ENCODE results near the gene SPAAR.

SPAAR gene

DNA sequence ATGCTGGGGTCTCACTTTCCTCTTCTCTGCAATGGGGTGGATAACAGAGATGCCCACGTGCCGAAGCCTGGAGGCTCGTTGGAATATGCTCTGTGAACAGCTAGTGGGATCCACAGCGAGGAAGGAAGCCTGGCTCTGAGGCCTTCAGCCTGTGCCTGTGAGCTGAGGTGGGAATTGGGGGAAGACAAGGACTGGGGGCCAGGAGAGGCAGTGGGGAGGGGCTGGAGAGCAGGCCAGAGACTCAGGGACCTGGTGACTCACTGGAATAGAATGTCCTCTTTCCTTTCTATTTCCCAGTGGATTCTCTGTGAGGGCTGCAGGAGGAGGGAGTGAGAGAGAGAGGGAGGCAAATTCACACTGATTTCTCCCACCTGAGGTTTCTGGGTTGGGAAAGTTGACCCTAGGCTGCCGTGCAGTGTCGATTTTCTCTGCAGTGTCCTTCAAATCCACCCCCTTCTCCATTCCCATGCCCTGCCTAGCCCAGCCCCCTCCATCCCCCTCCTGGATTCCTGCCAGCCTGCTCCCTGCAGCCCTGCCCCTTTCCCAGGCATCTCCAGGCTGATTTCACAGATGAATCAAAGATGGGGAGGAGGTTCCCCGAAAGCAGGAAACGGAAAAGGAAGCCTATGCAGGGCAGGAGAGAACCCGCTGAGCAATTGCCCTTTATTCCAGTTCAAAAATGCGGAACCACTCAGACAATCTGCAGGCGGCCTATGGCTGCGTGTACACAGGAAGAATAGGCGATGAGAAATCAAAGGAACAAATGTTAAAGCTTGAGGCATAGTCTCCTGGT lies 1.4 kb upstream of the SPAAR start:
- H3F3A ChIP-seq (ENCODE audit: insufficient read depth, low read length): no peaks in the 10 kb centered on the region
- H3K36me3 ChIP-seq (ENCODE audit: insufficient read depth, low read length): no peaks in the 10 kb centered on the region
- H3K27me3 ChIP-seq (ENCODE audit: insufficient read depth, low read length): no peaks in the 10 kb centered on the region; the same call in 1 of the 2 replicates
- H3K27ac ChIP-seq (ENCODE audit: low read depth, low read length, poor library complexity, severe bottlenecking): no peak overlapping the region
- H3K9ac ChIP-seq (ENCODE audit: low read length): no peak overlapping the region
- TF ChIP-seq, protein P1, sequence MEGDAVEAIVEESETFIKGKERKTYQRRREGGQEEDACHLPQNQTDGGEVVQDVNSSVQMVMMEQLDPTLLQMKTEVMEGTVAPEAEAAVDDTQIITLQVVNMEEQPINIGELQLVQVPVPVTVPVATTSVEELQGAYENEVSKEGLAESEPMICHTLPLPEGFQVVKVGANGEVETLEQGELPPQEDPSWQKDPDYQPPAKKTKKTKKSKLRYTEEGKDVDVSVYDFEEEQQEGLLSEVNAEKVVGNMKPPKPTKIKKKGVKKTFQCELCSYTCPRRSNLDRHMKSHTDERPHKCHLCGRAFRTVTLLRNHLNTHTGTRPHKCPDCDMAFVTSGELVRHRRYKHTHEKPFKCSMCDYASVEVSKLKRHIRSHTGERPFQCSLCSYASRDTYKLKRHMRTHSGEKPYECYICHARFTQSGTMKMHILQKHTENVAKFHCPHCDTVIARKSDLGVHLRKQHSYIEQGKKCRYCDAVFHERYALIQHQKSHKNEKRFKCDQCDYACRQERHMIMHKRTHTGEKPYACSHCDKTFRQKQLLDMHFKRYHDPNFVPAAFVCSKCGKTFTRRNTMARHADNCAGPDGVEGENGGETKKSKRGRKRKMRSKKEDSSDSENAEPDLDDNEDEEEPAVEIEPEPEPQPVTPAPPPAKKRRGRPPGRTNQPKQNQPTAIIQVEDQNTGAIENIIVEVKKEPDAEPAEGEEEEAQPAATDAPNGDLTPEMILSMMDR (IDR thresholded peaks at IDR 0.05; ENCODE audit: low read length): no peak
- TF ChIP-seq EZH2 (IDR thresholded peaks at IDR 0.05; ENCODE audit: borderline replicate concordance, low read length): no peak
- H4K20me1 ChIP-seq (ENCODE audit: insufficient read depth, low read length): no peaks in the 10 kb centered on the region
- H2AFZ ChIP-seq (ENCODE audit: low read length): no peak overlapping the region
- no peaks in the 10 kb centered on the region for H3K9me2 ChIP-seq (ENCODE audit: low read depth, low read length)
- H3K79me2 ChIP-seq (ENCODE audit: insufficient read depth, low read length): no peaks in the 10 kb centered on the region
- H3K4me1 ChIP-seq (ENCODE audit: insufficient read depth, low read length, severe bottlenecking): no peaks in the 10 kb centered on the region
- H3K4me3 ChIP-seq (ENCODE audit: low read depth, low read length, poor library complexity, severe bottlenecking): no peak overlapping the region
- no peaks in the 10 kb centered on the region for H3K9me3 ChIP-seq (ENCODE audit: low read length)
- H3K4me2 ChIP-seq (ENCODE audit: low read length): no peak overlapping the region

DNA sequence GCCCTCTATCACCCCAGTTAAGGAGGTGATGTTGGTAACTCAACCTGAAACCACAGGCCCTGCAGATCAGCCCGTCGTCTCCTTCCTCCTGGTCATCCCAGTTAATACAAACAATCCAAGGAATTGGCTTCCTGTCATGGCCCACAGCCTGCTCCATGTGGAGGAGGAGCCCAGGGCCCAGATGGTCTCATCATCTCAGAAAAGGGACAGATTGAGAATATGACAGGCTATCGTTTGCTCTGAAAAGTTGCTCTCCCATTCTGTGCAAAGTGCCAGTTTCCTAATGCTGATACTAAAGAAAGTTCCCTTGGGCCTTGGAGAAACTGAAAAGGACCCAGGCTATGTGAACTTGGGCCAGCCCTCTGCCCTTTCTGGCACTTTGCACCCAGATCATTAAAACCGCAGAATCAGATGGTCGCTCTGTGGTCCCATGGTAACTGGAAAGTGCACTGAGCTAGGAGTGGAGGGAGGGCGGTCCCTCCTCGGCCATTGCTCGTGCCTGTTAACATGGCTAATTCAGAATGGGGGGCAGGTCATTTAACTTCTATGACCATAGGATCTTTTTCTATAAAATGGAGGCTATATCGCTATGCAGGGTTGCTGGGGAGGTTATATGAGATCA lies 675 bp upstream of the SPAAR start:
- no peaks in the 10 kb centered on the region for H3K4me1 ChIP-seq (ENCODE audit: insufficient read depth, low read length, severe bottlenecking)
- no peaks in the 10 kb centered on the region for H3K9me3 ChIP-seq (ENCODE audit: low read length)
- no peak overlapping the region for H3K4me3 ChIP-seq (ENCODE audit: low read depth, low read length, poor library complexity, severe bottlenecking)
- no peaks in the 10 kb centered on the region for H4K20me1 ChIP-seq (ENCODE audit: insufficient read depth, low read length)
- no peak overlapping the region for H3K27ac ChIP-seq (ENCODE audit: low read depth, low read length, poor library complexity, severe bottlenecking)
- H3K79me2 ChIP-seq (ENCODE audit: insufficient read depth, low read length): no peaks in the 10 kb centered on the region
- H3F3A ChIP-seq (ENCODE audit: insufficient read depth, low read length): no peaks in the 10 kb centered on the region
- H3K9ac ChIP-seq (ENCODE audit: low read length): no peak overlapping the region
- H3K9me2 ChIP-seq (ENCODE audit: low read depth, low read length): no peaks in the 10 kb centered on the region
- no peak for TF ChIP-seq EZH2 (IDR thresholded peaks at IDR 0.05; ENCODE audit: borderline replicate concordance, low read length)
- TF ChIP-seq, protein P1 (IDR thresholded peaks at IDR 0.05; ENCODE audit: low read length): no peak
- H2AFZ ChIP-seq (ENCODE audit: low read length): no peak overlapping the region
- H3K4me2 ChIP-seq (ENCODE audit: low read length): no peak overlapping the region
- H3K36me3 ChIP-seq (ENCODE audit: insufficient read depth, low read length): no peaks in the 10 kb centered on the region
- H3K27me3 ChIP-seq (ENCODE audit: insufficient read depth, low read length): no peaks in the 10 kb centered on the region; the same call in 1 of the 2 replicates

DNA sequence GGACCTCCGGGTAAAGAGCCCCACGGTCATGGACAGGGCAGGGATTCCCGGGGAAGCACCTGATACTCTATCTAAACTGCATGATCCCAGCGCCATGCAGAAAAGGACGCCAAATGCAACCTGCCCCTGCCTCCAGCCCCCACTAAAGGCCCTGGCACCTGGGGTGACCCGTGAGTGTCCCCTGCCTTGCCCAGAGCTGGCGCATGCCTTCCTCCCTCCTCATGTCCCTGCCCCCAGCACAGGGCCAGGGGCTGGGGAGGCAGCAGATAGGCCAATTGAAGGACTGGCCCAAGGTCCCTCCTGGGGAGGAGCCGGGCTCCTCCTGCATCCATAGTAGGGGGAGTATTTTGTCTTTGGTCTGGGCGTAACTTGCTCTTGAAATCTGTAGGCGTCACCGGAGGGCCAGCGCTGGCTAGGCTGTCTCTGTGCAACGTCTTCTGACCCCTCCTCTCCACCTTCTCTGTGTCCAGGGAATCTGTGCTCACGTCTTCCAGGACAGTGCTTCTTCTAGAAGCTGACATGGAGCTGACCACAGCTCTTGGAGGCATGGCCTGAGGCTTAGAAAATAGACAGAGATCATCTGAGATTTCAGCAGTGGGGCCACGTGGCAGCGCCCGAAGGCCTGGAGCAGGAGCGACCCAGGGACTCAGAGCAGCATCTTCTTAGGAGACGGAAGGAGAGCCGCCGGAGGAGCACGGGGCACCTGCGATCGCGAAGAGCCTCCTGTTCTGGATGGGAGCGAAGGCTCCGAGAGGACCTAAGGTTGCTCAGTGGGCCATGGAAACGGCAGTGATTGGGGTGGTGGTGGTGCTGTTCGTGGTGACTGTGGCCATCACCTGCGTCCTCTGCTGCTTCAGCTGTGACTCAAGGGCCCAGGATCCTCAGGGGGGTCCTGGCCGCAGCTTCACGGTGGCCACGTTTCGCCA lies 660 bp downstream of the SPAAR start:
- H3K4me1 ChIP-seq (ENCODE audit: insufficient read depth, low read length, severe bottlenecking): no peaks in the 10 kb centered on the region
- no peaks in the 10 kb centered on the region for H3K36me3 ChIP-seq (ENCODE audit: insufficient read depth, low read length)
- H3F3A ChIP-seq (ENCODE audit: insufficient read depth, low read length): no peaks in the 10 kb centered on the region
- no peak overlapping the region for H3K4me3 ChIP-seq (ENCODE audit: low read depth, low read length, poor library complexity, severe bottlenecking)
- H3K4me2 ChIP-seq (ENCODE audit: low read length): no peak overlapping the region
- no peak for TF ChIP-seq EZH2 (IDR thresholded peaks at IDR 0.05; ENCODE audit: borderline replicate concordance, low read length)
- TF ChIP-seq, protein P1 (IDR thresholded peaks at IDR 0.05; ENCODE audit: low read length): no peak
- H4K20me1 ChIP-seq (ENCODE audit: insufficient read depth, low read length): no peaks in the 10 kb centered on the region
- H3K9ac ChIP-seq (ENCODE audit: low read length): no peak overlapping the region
- no peaks in the 10 kb centered on the region for H3K9me3 ChIP-seq (ENCODE audit: low read length)
- H2AFZ ChIP-seq (ENCODE audit: low read length): no peak overlapping the region
- H3K9me2 ChIP-seq (ENCODE audit: low read depth, low read length): no peaks in the 10 kb centered on the region
- no peak overlapping the region for H3K27ac ChIP-seq (ENCODE audit: low read depth, low read length, poor library complexity, severe bottlenecking)
- no peaks in the 10 kb centered on the region for H3K79me2 ChIP-seq (ENCODE audit: insufficient read depth, low read length)
- no peaks in the 10 kb centered on the region; the same call in 1 of the 2 replicates for H3K27me3 ChIP-seq (ENCODE audit: insufficient read depth, low read length)
